Natural killer cell (primary cell): ENCODE measurements around the gene UTY. TPM values are rescaled to one million over a fixed set of nuclear protein-coding genes. Genes with fewer than 3 reads are reported as not detected.

Source experiments
- ATAC-seq, 3 donors: fragments of 150-1000 bp in 2 of 3; fragments of 200-7000 bp in 1 of 3; cut with Tn5 transposase; 1 replicate in 1 of 3; 2 replicates in 2 of 3; pipeline ENCODE4 v1.10.0; 2021; ENCODE audit warnings: mild to moderate bottlenecking in 2 of 3, moderate library complexity in 2 of 3
- DNase-seq, 2 donors: peaks; one replicate each; pipeline versions ENCODE4 v3.0.0 to v3.0.0-alpha.2; 2013 to 2021; ENCODE audit warnings: mixed read lengths in 1 of 2
- H3K27ac ChIP-seq: one replicate; pipeline ENCODE4 v1.5.1; 2013; ENCODE audit warnings: mild to moderate bottlenecking, low read length
- H3K27me3 ChIP-seq: one replicate; pipeline ENCODE4 v1.6.1; 2013; ENCODE audit warnings: low read length; ENCODE audit not compliant: control insufficient read depth, insufficient read depth
- H3K36me3 ChIP-seq: one replicate; pipeline ENCODE4 v1.6.1; 2013; ENCODE audit warnings: low read length; ENCODE audit not compliant: control insufficient read depth, insufficient read depth
- H3K4me1 ChIP-seq: one replicate; pipeline ENCODE4 v1.6.1; 2013; ENCODE audit warnings: low read length; ENCODE audit not compliant: control insufficient read depth, insufficient read depth
- H3K4me3 ChIP-seq: one replicate; pipeline ENCODE4 v1.5.1; 2013; ENCODE audit warnings: low read length
- H3K9me3 ChIP-seq: one replicate; pipeline ENCODE4 v1.6.1; 2013; ENCODE audit warnings: low read length; ENCODE audit not compliant: control insufficient read depth, insufficient read depth
- H3K27ac Mint-ChIP-seq, 2 donors: one replicate each; pipeline ENCODE4 v1.8.0; 2022; ENCODE audit warnings: mild to moderate bottlenecking in 2 of 2, mixed read lengths in 2 of 2, moderate library complexity in 1 of 2
- H3K27me3 Mint-ChIP-seq, 2 donors: one replicate each; pipeline ENCODE4 v1.8.0; 2022; ENCODE audit warnings: low read depth in 2 of 2, mixed read lengths in 2 of 2
- H3K36me3 Mint-ChIP-seq: one replicate; pipeline ENCODE4 v1.8.0; 2022; ENCODE audit warnings: mixed read lengths
- H3K4me1 Mint-ChIP-seq, 2 donors: one replicate each; pipeline ENCODE4 v1.8.0; 2022; ENCODE audit warnings: mixed read lengths in 2 of 2
- H3K4me3 Mint-ChIP-seq: one replicate; pipeline ENCODE4 v1.8.0; 2022; ENCODE audit warnings: mild to moderate bottlenecking, moderate library complexity, mixed read lengths
- H3K9me3 Mint-ChIP-seq, 2 donors: one replicate each; pipeline ENCODE4 v1.8.0; 2022; ENCODE audit warnings: mixed read lengths in 2 of 2
- CTCF ChIP-seq: fragments of 200-600 bp; IDR thresholded peaks from one replicate; pipeline ENCODE4 v1.8.0; 2022; ENCODE audit warnings: antibody characterized with exemption
- WGBS: methylation state at CpG from one replicate; pipeline ENCODE4 v1.1.7; 2013; ENCODE audit warnings: missing lambda C conversion rate; ENCODE audit not compliant: insufficient coverage; 5-methylcytosine and 5-hydroxymethylcytosine counted together
- intact Hi-C: fragments of 100-400 bp; cut with micrococcal nuclease; formaldehyde crosslinking; loops from one replicate; pipeline ENCODE4 v1.14.2; 2022
- total RNA-seq, 4 donors: library from RNA; stranded (reverse); fragments of 120-200 nt in 1 of 4; gene quantifications; one replicate each; pipeline versions ENCODE4 v1.2.3 to v1.2.4, GENCODE V29; 2013 to 2022

Gene UTY
- total RNA-seq, 3 donors from 2014 or later (not counting 1 experiment from before 2014, with no cell fraction given), result 91.0 to 114 TPM; not detected in 1

GRCh38 chrY:13250421-13250820 lies 229.4 kb downstream of the UTY start:
- Mint-ChIP-seq H3K27ac (no peak overlapping the region), H3K9me3 (no peaks in the 10 kb centered on the region), H3K36me3 (no peaks in the 10 kb centered on the region), H3K4me1 (no peaks in the 10 kb centered on the region), H3K27me3 (no peaks in the 10 kb centered on the region), H3K4me3 (no peak overlapping the region)
- intact Hi-C loops, result no loop called here
- H3K27ac ChIP-seq, result no peak overlapping the region
- no peaks in the 10 kb centered on the region for H3K27me3 ChIP-seq
- H3K36me3 ChIP-seq, result no peaks in the 10 kb centered on the region
- H3K9me3 ChIP-seq, result no peaks in the 10 kb centered on the region
- no peaks in the 10 kb centered on the region for H3K4me1 ChIP-seq
- DNase-seq (no peak), ATAC-seq (no peak)
- no peak for TF ChIP-seq CTCF
- H3K4me3 ChIP-seq, result no peak overlapping the region

- intact Hi-C loops, result no loop called here
- WGBS, result 100% methylated on average over 2 of the region's 5 CpGs
- Histone ChIP-seq H3K4me1 (no peaks in the 10 kb centered on the region), H3K36me3 (no peaks in the 10 kb centered on the region), H3K27ac (no peak overlapping the region), H3K9me3 (no peaks in the 10 kb centered on the region), H3K27me3 (no peaks in the 10 kb centered on the region), H3K4me3 (no peak overlapping the region)
- DNase-seq (no peak), ATAC-seq (no peak)
- TF ChIP-seq CTCF, result no peak
- Mint-ChIP-seq H3K36me3 (no peaks in the 10 kb centered on the region), H3K4me1 (peaks cover 0 to 12% of the 10 kb centered on the region in 2 donors), H3K27ac (no peak overlapping the region), H3K27me3 (no peaks in the 10 kb centered on the region), H3K4me3 (no peak overlapping the region), H3K9me3 (no peaks in the 10 kb centered on the region)
Observed at GRCh38 chrY:13243716-13244115, 236.1 kb downstream of the UTY start.

- Mint-ChIP-seq H3K4me3 (no peak overlapping the region), H3K27ac (peak overlapping the region in 1 of 2 donors; percentile 75), H3K4me1 (peaks cover 0 to 19% of the 10 kb centered on the region in 2 donors), H3K36me3 (no peaks in the 10 kb centered on the region), H3K9me3 (no peaks in the 10 kb centered on the region), H3K27me3 (no peaks in the 10 kb centered on the region)
- no peaks in the 10 kb centered on the region for H3K27me3 ChIP-seq
- peaks cover 8% of the 10 kb centered on the region for H3K4me1 ChIP-seq
- peaks cover 3% of the 10 kb centered on the region for H3K36me3 ChIP-seq
- no peak for ATAC-seq
- H3K9me3 ChIP-seq, result no peaks in the 10 kb centered on the region
- H3K4me3 ChIP-seq, result no peak overlapping the region
- intact Hi-C loops, result no loop called here
- 97% methylated on average over 3 of the region's 3 CpGs for WGBS
- no peak overlapping the region for H3K27ac ChIP-seq
- DNase-seq, result no peak
- no peak for TF ChIP-seq CTCF
Observed at GRCh38 chrY:13233901-13234300, 245.9 kb downstream of the UTY start.

- WGBS, result no CpG with 5 or more reads among the region's 1 CpG
- no peak for TF ChIP-seq CTCF
- H3K9me3 Mint-ChIP-seq, result no peaks in the 10 kb centered on the region
- Histone ChIP-seq H3K4me3 (no peak overlapping the region), H3K36me3 (peaks cover 3% of the 10 kb centered on the region), H3K27ac (no peak overlapping the region), H3K27me3 (no peaks in the 10 kb centered on the region), H3K9me3 (no peaks in the 10 kb centered on the region), H3K4me1 (peaks cover 8% of the 10 kb centered on the region)
- ATAC-seq (no peak), DNase-seq (no peak)
- H3K27ac Mint-ChIP-seq, result peak overlapping the region in 1 of 2 donors; percentile 75
- no peak overlapping the region for H3K4me3 Mint-ChIP-seq
- H3K27me3 Mint-ChIP-seq, result no peaks in the 10 kb centered on the region
- H3K36me3 Mint-ChIP-seq, result no peaks in the 10 kb centered on the region
- H3K4me1 Mint-ChIP-seq, result peaks cover 0 to 15% of the 10 kb centered on the region in 2 donors
- intact Hi-C loops, result no loop called here
Observed at GRCh38 chrY:13233118-13233517, 246.7 kb downstream of the UTY start.
